Mesendoderm (in vitro differentiated cells): ENCODE results near the gene SHISA9.

Source experiments
- DNase-seq: peaks from one replicate; pipeline ENCODE4 v3.0.0; 2013
- H2AK5ac ChIP-seq: 2 replicates; pipeline ENCODE4 v1.6.1; 2013; ENCODE audit warnings: low read length, inconsistent platforms
- H2BK120ac ChIP-seq: 2 replicates; pipeline ENCODE4 v1.6.1; 2013; ENCODE audit warnings: low read depth, mild to moderate bottlenecking, low read length, moderate library complexity, mixed read lengths
- H2BK15ac ChIP-seq: replicated peaks from 2 replicates; pipeline ENCODE4 v1.6.1; 2013; ENCODE audit warnings: low read depth, mild to moderate bottlenecking, moderate library complexity
- H2BK5ac ChIP-seq: 2 replicates; pipeline ENCODE4 v1.6.1; 2013; ENCODE audit warnings: low read length, inconsistent platforms
- H3K18ac ChIP-seq: 2 replicates; pipeline ENCODE4 v1.6.1; 2013; ENCODE audit warnings: mild to moderate bottlenecking, low read length, mixed read lengths
- H3K23ac ChIP-seq: one replicate; pipeline ENCODE4 v1.6.1; 2013; ENCODE audit warnings: low read length
- H3K27ac ChIP-seq: 2 replicates; pipeline ENCODE4 v1.5.1; 2013; ENCODE audit warnings: low read depth, mild to moderate bottlenecking, inconsistent platforms, low read length, moderate library complexity
- H3K27me3 ChIP-seq: 2 replicates; pipeline ENCODE4 v1.6.1; 2013; ENCODE audit warnings: low read length, control low read depth, mild to moderate bottlenecking, inconsistent platforms; ENCODE audit not compliant: insufficient read depth, poor library complexity
- H3K36me3 ChIP-seq: 2 replicates; pipeline ENCODE4 v1.6.1; 2013; ENCODE audit warnings: low read length, inconsistent platforms; ENCODE audit not compliant: control insufficient read depth, insufficient read depth
- H3K4ac ChIP-seq: one replicate; pipeline ENCODE4 v1.6.1; 2013; ENCODE audit warnings: low read depth, mild to moderate bottlenecking, low read length, moderate library complexity
- H3K4me1 ChIP-seq: 2 replicates; pipeline ENCODE4 v1.6.1; 2013; ENCODE audit warnings: low read depth, low read length, inconsistent platforms; ENCODE audit not compliant: control insufficient read depth
- H3K4me2 ChIP-seq: 2 replicates; pipeline ENCODE4 v1.6.1; 2013; ENCODE audit warnings: low read length
- H3K4me3 ChIP-seq: 2 replicates; pipeline ENCODE4 v1.5.1; 2013; ENCODE audit warnings: mild to moderate bottlenecking, low read length
- H3K56ac ChIP-seq: one replicate; pipeline ENCODE4 v1.6.1; 2013; ENCODE audit warnings: low read length
- H3K79me1 ChIP-seq: 2 replicates; pipeline ENCODE4 v1.6.1; 2013; ENCODE audit warnings: low read length, inconsistent platforms
- H3K79me2 ChIP-seq: 2 replicates; pipeline ENCODE4 v1.6.1; 2013; ENCODE audit warnings: mild to moderate bottlenecking, low read length; ENCODE audit not compliant: control insufficient read depth, insufficient read depth
- H3K9ac ChIP-seq: 2 replicates; pipeline ENCODE4 v1.6.1; 2013; ENCODE audit warnings: low read length, inconsistent platforms
- H4K5ac ChIP-seq: one replicate; pipeline ENCODE4 v1.6.1; 2013; ENCODE audit warnings: low read length
- H4K8ac ChIP-seq: one replicate; pipeline ENCODE4 v1.6.1; 2013; ENCODE audit warnings: low read depth, mild to moderate bottlenecking, control low read depth, low read length, moderate library complexity
- WGBS: extraction: QIAGEN DNeasy Blood & Tissue Kit; methylation state at CpG from one replicate; pipeline ENCODE4 v1.1.7; 2013; ENCODE audit warnings: low lambda C conversion rate, missing lambda C conversion rate; ENCODE audit not compliant: insufficient coverage; ENCODE audit errors: extremely low coverage; 5-methylcytosine and 5-hydroxymethylcytosine counted together

Gene SHISA9

GRCh38 chr16:13095061-13095460 is 193.7 kb downstream of the SHISA9 start:
- Histone ChIP-seq H3K4me1 (peaks cover 18% of the 10 kb centered on the region), H3K27ac (no peak overlapping the region), H3K56ac (no peak overlapping the region), H2BK15ac (no peak overlapping the region), H3K23ac (no peak overlapping the region), H3K9ac (no peak overlapping the region), H4K8ac (no peak overlapping the region), H3K18ac (no peak overlapping the region), H2AK5ac (no peak overlapping the region), H3K79me2 (peaks cover 6% of the 10 kb centered on the region), H3K36me3 (no peaks in the 10 kb centered on the region), H3K4me2 (no peak overlapping the region), H3K4ac (no peak overlapping the region), H3K79me1 (peaks cover 8% of the 10 kb centered on the region), H3K4me3 (no peak overlapping the region), H4K5ac (no peak overlapping the region), H2BK120ac (no peak overlapping the region), H2BK5ac (no peak overlapping the region), H3K27me3 (no peaks in the 10 kb centered on the region)
- WGBS: no CpG with 5 or more reads among the region's 2 CpGs
- no peak for DNase-seq

GRCh38 chr16:13098536-13098935 is 197.1 kb downstream of the SHISA9 start:
- Histone ChIP-seq H2BK15ac (peak overlapping the region; percentile 4), H3K27ac (no peak overlapping the region), H3K4me1 (peaks cover 21% of the 10 kb centered on the region), H3K23ac (no peak overlapping the region), H2AK5ac (peak overlapping the region; percentile 33), H3K79me2 (peaks cover 11% of the 10 kb centered on the region), H3K4ac (no peak overlapping the region), H3K36me3 (no peaks in the 10 kb centered on the region), H4K5ac (peak overlapping the region; percentile 16), H3K4me3 (no peak overlapping the region), H3K4me2 (no peak overlapping the region), H3K18ac (peak overlapping the region; percentile 61), H4K8ac (no peak overlapping the region), H2BK120ac (peak overlapping the region; percentile 76), H3K56ac (peak overlapping the region; percentile 74), H3K27me3 (no peaks in the 10 kb centered on the region), H3K79me1 (peaks cover 13% of the 10 kb centered on the region), H3K9ac (no peak overlapping the region), H2BK5ac (peak overlapping the region; percentile 34)
- no CpG with 5 or more reads among the region's 2 CpGs for WGBS
- DNase-seq: peak; percentile 68

GRCh38 chr16:13099822-13100221 is 198.4 kb downstream of the SHISA9 start:
- Histone ChIP-seq H3K23ac (no peak overlapping the region), H2BK120ac (no peak overlapping the region), H4K8ac (no peak overlapping the region), H3K9ac (no peak overlapping the region), H3K4me2 (no peak overlapping the region), H2BK15ac (no peak overlapping the region), H3K56ac (peak overlapping the region; percentile 85), H3K79me1 (peaks cover 15% of the 10 kb centered on the region), H3K36me3 (no peaks in the 10 kb centered on the region), H3K27me3 (no peaks in the 10 kb centered on the region), H3K18ac (peak overlapping the region; percentile 33), H3K79me2 (peaks cover 11% of the 10 kb centered on the region), H2BK5ac (no peak overlapping the region), H3K27ac (peak overlapping the region; percentile 55), H3K4ac (peak overlapping the region; percentile 41), H2AK5ac (no peak overlapping the region), H4K5ac (no peak overlapping the region), H3K4me3 (no peak overlapping the region), H3K4me1 (peaks cover 19% of the 10 kb centered on the region)
- no CpG with 5 or more reads among the region's 2 CpGs for WGBS
- peak; percentile 97 for DNase-seq

- peak overlapping the region; percentile 84 for H3K4ac ChIP-seq
- no peak overlapping the region for H3K18ac ChIP-seq
- peaks cover 15% of the 10 kb centered on the region for H3K79me1 ChIP-seq
- no peak overlapping the region for H2BK15ac ChIP-seq
- H4K5ac ChIP-seq: no peak overlapping the region
- peaks cover 9% of the 10 kb centered on the region for H3K79me2 ChIP-seq
- H3K56ac ChIP-seq: no peak overlapping the region
- H3K27ac ChIP-seq: no peak overlapping the region
- no peaks in the 10 kb centered on the region for H3K36me3 ChIP-seq
- H2BK120ac ChIP-seq: peak overlapping the region; percentile 83
- no CpG with 5 or more reads among the region's 6 CpGs for WGBS
- no peak overlapping the region for H3K23ac ChIP-seq
- no peak for DNase-seq
- H3K4me3 ChIP-seq: no peak overlapping the region
- no peak overlapping the region for H2AK5ac ChIP-seq
- H4K8ac ChIP-seq: no peak overlapping the region
- H2BK5ac ChIP-seq: no peak overlapping the region
- no peak overlapping the region for H3K4me2 ChIP-seq
- H3K4me1 ChIP-seq: peaks cover 19% of the 10 kb centered on the region
- H3K27me3 ChIP-seq: no peaks in the 10 kb centered on the region
- no peak overlapping the region for H3K9ac ChIP-seq
Observed at GRCh38 chr16:13100970-13101369, 199.6 kb downstream of the SHISA9 start.

GRCh38 chr16:13101828-13102227 is 200.4 kb downstream of the SHISA9 start:
- Histone ChIP-seq H3K4me3 (no peak overlapping the region), H2BK5ac (no peak overlapping the region), H3K9ac (no peak overlapping the region), H2AK5ac (no peak overlapping the region), H4K5ac (no peak overlapping the region), H3K36me3 (no peaks in the 10 kb centered on the region), H3K4me1 (peaks cover 19% of the 10 kb centered on the region), H4K8ac (no peak overlapping the region), H3K79me1 (peaks cover 15% of the 10 kb centered on the region), H3K27ac (no peak overlapping the region), H3K4me2 (no peak overlapping the region), H3K18ac (no peak overlapping the region), H3K23ac (no peak overlapping the region), H2BK15ac (no peak overlapping the region), H3K4ac (no peak overlapping the region), H2BK120ac (no peak overlapping the region), H3K56ac (no peak overlapping the region), H3K27me3 (no peaks in the 10 kb centered on the region), H3K79me2 (peaks cover 8% of the 10 kb centered on the region)
- WGBS: no CpG with 5 or more reads among the region's 3 CpGs
- DNase-seq: no peak

- Histone ChIP-seq H3K27me3 (no peaks in the 10 kb centered on the region), H3K27ac (no peak overlapping the region), H4K5ac (no peak overlapping the region), H3K4me2 (no peak overlapping the region), H3K36me3 (no peaks in the 10 kb centered on the region), H3K79me1 (peaks cover 10% of the 10 kb centered on the region), H3K4ac (no peak overlapping the region), H3K79me2 (peaks cover 5% of the 10 kb centered on the region), H3K4me3 (no peak overlapping the region), H3K9ac (no peak overlapping the region), H3K4me1 (peaks cover 19% of the 10 kb centered on the region), H2BK5ac (no peak overlapping the region), H2BK120ac (peak overlapping the region; percentile 19), H2BK15ac (no peak overlapping the region), H2AK5ac (no peak overlapping the region), H3K56ac (peak overlapping the region; percentile 17), H3K18ac (no peak overlapping the region), H3K23ac (no peak overlapping the region), H4K8ac (no peak overlapping the region)
- no CpG with 5 or more reads among the region's 5 CpGs for WGBS
- no peak for DNase-seq
Observed at GRCh38 chr16:13102401-13102800, 201.0 kb downstream of the SHISA9 start.
